Activated naive CD4-positive, alpha-beta T cell treated with Interleukin-2 at 50 U/mL for 16 hours (primary cell): ENCODE measurements around the gene LRRC8C.

Source experiments
- DNase-seq: peaks from one replicate; pipeline ENCODE4 v3.0.0-alpha.2; 2020

LRRC8C gene

GRCh38 chr1:89737985-89738510 is 105.1 kb downstream of the LRRC8C start:
- no peak for DNase-seq

GRCh38 chr1:89739013-89739843 is 106.3 kb downstream of the LRRC8C start:
- peak; percentile 58 for DNase-seq

GRCh38 chr1:89739844-89740216 is 106.9 kb downstream of the LRRC8C start:
- no peak for DNase-seq

DNA sequence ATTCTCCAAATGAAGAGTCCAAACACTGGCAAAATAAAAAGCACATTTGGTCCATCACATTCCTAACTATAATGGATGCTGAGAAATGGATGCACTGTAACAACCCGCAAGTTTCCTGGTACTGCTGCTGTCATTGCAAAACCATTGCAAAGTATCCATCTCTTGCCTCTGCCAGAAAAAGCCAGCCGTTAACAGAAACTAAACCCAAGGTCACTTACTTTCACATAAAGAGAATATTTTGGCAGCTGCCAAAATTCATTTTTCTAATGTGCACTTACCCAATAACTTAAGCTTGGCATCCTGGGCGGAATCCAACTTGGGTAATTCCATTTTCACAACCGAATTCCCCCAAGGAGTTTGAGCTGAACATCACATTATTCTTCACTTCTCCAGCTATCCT is 110.9 kb downstream of the LRRC8C start:
- no peak for DNase-seq

- DNase-seq, result no peak
These were observed 113.7 kb downstream of the LRRC8C start for GRCh38 chr1:89746424-89747149.

- DNase-seq, result no peak
These were observed 120.8 kb downstream of the LRRC8C start for GRCh38 chr1:89753761-89754160.

GRCh38 chr1:89754518-89754917 is 121.6 kb downstream of the LRRC8C start:
- DNase-seq, result no peak

DNA sequence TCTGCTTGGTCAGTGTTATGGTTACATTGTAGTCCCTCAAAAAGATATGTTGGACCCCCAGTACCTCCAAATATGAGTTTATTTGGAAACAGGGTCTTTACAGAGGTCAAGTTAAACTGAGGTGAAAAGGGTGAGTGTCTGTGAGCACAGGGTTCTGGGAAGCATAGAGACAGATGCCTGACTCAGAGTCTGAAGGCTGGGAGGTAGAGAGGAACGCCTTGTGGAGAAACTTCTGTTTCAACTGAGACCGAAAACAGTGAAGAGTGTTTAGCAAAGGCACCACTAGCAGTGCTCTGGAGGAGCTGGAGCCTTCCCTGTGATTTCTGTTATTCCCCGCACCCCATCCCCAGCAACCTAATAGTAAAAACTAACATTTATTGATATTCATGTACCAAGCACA is 122.7 kb downstream of the LRRC8C start:
- no peak for DNase-seq

DNA sequence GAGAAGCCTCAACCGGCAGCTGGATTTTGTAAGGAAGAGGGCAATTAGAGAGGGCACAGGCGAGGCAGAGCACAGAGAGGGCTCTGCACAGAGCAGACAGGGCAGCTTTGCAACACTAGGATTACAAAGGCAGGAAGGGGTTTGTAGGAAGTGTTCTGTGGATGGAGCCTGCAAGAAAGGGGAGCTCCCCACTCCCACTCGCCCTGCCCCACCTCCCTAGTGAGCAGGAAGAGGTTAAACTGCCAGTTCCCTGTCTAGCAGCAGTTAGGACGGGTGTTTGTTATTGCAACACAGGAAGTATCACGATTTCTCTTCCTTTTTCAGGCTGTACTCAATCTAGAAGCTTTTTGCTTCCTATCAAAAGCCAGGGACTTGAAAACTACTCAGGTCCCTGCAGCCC is 124.6 kb downstream of the LRRC8C start:
- DNase-seq, result peak; percentile 36

DNA sequence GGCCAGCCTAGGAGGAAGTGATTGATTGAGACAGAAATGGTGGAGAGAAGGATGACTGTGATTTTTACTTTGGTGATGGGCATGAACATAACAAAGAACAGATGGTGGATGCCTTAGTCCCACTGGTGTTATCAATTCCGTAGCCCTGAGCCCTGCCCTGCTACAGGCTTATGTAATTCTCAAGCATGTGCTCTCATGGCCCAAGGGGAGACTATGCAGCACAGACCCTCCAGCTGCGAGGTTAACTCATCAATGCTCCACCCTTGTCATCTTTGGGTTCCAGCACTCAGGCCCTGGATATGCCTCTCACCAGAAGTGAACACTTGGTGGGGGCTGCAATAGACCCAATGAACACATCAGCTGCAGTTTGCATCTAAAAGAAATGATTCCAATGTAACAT is 125.2 kb downstream of the LRRC8C start:
- no peak for DNase-seq

DNA sequence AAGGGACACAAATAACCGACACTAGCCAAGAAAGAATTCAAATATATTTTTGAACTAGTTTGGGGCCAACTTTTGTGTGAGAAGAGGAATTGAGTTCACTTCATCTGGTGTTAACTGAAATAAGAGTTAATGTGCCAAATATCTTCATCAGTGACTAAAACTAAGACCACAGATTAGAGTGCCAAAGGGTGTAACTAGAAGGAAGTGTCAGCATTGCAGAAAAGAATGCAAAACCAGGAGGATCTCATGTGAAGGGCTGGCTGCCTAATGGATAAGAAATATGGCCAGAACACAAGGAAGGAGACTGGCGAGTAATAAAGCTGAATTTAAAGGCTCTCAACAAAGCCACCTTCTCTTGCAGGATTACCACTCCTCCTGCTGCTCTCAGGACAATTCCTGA is 126.1 kb downstream of the LRRC8C start:
- no peak for DNase-seq

DNA sequence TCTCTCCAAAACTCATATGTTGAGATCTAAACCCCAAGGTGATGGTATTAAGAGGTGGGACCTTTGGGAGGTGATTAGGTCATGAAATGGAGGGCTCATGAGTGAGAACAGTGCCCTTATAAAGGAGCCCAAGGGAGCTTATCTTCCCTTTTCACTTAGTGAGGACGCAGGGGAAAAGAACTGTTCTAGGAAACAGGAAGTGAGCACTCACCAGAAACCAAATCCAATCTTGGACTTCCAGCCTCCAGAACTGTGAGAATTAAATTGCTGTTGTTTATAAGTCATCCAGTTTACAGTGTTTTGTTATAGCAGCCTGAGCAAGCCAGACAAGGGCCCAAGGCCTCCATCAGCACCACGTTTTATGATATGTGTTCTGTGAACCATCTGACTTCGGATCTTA is 127.6 kb downstream of the LRRC8C start:
- no peak for DNase-seq

DNA sequence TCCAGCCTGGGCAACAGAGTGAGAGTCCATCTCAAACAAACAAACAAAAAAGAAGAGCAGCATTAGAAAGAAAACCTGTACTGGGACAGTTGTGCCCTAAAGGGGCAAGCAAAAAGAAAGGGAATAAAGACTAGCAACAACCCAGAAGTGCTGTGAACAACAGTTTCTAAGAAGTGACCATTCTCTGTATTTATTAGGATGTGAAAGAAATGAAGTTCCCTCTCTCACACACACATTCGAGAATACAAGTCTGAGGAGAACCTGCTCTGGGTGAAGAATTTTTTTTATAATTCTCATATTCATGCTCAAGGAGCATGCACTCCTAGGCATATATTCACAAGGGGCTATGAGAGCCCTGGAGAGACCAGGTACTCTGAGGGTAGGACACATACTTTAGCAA is 128.4 kb downstream of the LRRC8C start:
- DNase-seq, result no peak

GRCh38 chr1:89761901-89762300 is 129.0 kb downstream of the LRRC8C start:
- no peak for DNase-seq

GRCh38 chr1:89762386-89762778 is 129.5 kb downstream of the LRRC8C start:
- DNase-seq, result no peak

- peak; percentile 89 for DNase-seq
These were observed 130.1 kb downstream of the LRRC8C start for GRCh38 chr1:89762779-89763648.

GRCh38 chr1:89763649-89763986 is 130.7 kb downstream of the LRRC8C start:
- no peak for DNase-seq

- DNase-seq, result no peak
These were observed 132.9 kb downstream of the LRRC8C start for GRCh38 chr1:89765774-89766173.

DNA sequence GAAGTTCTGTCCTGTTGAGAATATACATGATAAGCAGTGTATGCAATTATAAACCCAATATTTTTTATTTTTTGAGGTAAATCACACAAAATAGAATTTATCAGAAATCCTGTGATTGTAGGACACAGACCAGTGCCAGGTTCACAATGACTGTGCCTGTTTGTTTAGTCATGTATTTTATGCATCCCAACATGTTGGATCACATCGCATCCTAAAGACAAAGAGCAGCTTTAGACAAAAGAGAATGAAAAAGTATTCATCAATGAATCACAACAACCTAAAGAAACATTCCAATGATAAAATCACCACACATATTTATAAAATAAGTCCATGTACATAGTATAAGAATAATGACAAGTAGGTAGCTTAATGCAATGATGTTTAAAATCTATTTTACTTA is 134.7 kb downstream of the LRRC8C start:
- no peak for DNase-seq
